ENCODE data around the gene OBP2B.

OBP2B gene

DNA sequence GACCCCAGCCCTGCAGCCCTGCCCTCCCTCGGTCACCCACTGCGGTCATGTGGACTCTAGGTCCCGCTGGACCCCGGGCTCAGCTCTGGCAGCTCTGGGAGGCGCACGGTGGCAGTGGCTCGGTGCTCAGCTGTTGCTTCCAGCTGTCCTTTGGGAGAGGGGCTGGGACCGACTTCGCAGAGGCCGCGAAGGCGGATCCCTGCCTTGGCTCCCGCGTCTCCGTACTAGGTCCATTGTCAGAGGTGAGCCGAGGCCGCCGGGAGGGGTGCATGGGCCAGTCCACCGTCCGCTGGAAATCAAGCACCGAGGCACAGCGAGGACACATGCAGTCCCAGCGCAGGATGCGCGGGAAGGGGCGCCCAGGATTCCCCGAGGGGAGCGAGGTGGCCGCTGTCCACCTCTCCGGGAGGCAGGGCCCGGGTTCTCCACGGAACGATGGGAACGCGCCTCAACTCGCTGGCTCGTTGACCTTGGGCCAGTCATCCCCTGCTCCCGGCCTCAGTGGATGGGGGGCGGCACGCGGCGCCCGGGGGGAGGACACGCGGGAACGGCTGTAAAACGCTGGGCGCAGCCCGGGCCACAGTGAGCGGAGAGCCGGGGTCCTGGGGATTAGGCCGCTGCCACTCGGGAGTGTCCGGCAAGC, 46.1 kb downstream of the OBP2B start:
- Histone ChIP-seq H3K27ac (ENCODE audit: low read depth, low read length) (peak overlapping the region; percentile 14), H3K9ac (ENCODE audit: low read length) (no peak overlapping the region), H3K4me3 (ENCODE audit: low read length) (peak overlapping the region; percentile 82), H3K36me3 (ENCODE audit: control insufficient read depth, insufficient read depth, low read length) (no peaks in the 10 kb centered on the region), H3K4me1 (ENCODE audit: control insufficient read depth, insufficient read depth, low read length) (peaks cover 4% of the 10 kb centered on the region), H3K27me3 (ENCODE audit: control insufficient read depth, insufficient read depth, low read length) (no peaks in the 10 kb centered on the region)

- no peaks in the 10 kb centered on the region for H3K36me3 ChIP-seq (ENCODE audit: control insufficient read depth, insufficient read depth, low read length)
- peaks cover 4% of the 10 kb centered on the region for H3K4me1 ChIP-seq (ENCODE audit: control insufficient read depth, insufficient read depth, low read length)
- no peak overlapping the region for H3K27ac ChIP-seq (ENCODE audit: low read depth, low read length)
- H3K27me3 ChIP-seq (ENCODE audit: control insufficient read depth, insufficient read depth, low read length): no peaks in the 10 kb centered on the region
- no peak overlapping the region for H3K9ac ChIP-seq (ENCODE audit: low read length)
- H3K4me3 ChIP-seq (ENCODE audit: low read length): no peak overlapping the region
Observed at GRCh38 chr9:133161547-133161950, 47.5 kb downstream of the OBP2B start.

DNA sequence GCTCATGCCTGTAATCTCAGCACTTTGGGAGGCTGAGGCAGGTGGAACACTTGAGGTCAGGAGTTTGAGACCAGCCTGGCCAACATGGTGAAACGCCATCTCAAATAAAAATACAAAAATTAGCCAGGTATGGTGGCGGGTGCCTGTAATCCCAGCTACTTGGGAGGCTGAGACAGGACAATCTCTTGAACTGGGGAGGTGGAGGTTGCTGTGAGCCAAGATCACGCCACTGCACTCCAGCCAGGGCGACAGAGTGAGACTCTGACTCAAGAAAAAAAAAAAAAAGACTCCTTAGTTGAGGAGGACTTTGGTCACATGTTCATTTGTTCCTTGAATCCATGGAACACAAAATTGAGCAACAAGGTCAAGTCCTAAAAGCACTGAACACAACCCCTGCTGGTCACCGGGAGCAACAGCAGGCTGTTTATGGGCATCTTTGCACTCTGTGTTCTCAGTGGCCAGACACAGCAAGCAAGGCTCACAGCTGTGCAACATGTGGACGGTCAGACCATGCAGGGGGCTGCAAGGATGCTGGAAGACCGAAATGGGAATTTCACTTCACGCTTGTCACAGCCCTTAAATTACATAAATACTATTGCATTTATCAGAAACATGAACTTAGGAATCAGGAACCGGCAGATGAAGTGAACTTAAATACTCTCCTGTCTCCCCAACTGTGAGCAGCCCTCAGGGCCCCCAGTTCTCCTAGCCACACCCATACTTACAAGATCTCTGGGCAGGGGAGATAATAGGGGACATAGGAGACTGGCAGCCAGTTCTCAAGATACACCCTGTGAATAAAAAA, 48.1 kb downstream of the OBP2B start:
- Histone ChIP-seq H3K27ac (ENCODE audit: low read depth, low read length) (no peak overlapping the region), H3K36me3 (ENCODE audit: control insufficient read depth, insufficient read depth, low read length) (no peaks in the 10 kb centered on the region), H3K27me3 (ENCODE audit: control insufficient read depth, insufficient read depth, low read length) (no peaks in the 10 kb centered on the region), H3K4me1 (ENCODE audit: control insufficient read depth, insufficient read depth, low read length) (peaks cover 4% of the 10 kb centered on the region), H3K4me3 (ENCODE audit: low read length) (no peak overlapping the region), H3K9ac (ENCODE audit: low read length) (no peak overlapping the region)

GRCh38 chr9:133158695-133159094, 50.4 kb downstream of the OBP2B start:
- Histone ChIP-seq H3K36me3 (ENCODE audit: control insufficient read depth, insufficient read depth, low read length) (no peaks in the 10 kb centered on the region), H3K27ac (ENCODE audit: low read depth, low read length) (no peak overlapping the region), H3K4me3 (ENCODE audit: low read length) (no peak overlapping the region), H3K27me3 (ENCODE audit: control insufficient read depth, insufficient read depth, low read length) (no peaks in the 10 kb centered on the region), H3K9ac (ENCODE audit: low read length) (no peak overlapping the region), H3K4me1 (ENCODE audit: control insufficient read depth, insufficient read depth, low read length) (peaks cover 4% of the 10 kb centered on the region)
